Adrenal gland (tissue), 12 donors: Measurements from ENCODE around the gene NFATC1. TPM values are rescaled to one million over a fixed set of nuclear protein-coding genes. Genes with fewer than 3 reads are reported as not detected.

Source experiments
- DNase-seq, 7 donors: peaks; one replicate each; pipeline ENCODE4 v3.0.0-alpha.2; 2019 to 2020
- H3K27ac ChIP-seq, 5 donors: fragments of 200-600 bp; sonication (generic) in 4 of 5; 1 replicate in 3 of 5; 2 replicates in 2 of 5; pipeline versions ENCODE4 v1.5.1 to v1.8.0; 2016 to 2020; ENCODE audit warnings: mild to moderate bottlenecking in 1 of 5
- H3K27me3 ChIP-seq: fragments of 200-600 bp; 2 replicates; pipeline ENCODE4 v1.8.0; 2021
- H3K36me3 ChIP-seq, 2 donors: fragments of 200-600 bp; replicated peaks in 1 of 2; 1 replicate in 1 of 2; 2 replicates in 1 of 2; pipeline versions ENCODE4 v1.5.1 to v1.8.0; 2018 to 2022
- H3K4me1 ChIP-seq, 2 donors: fragments of 200-600 bp; replicated peaks in 1 of 2; 1 replicate in 1 of 2; 2 replicates in 1 of 2; pipeline versions ENCODE4 v1.5.1 to v1.8.0; 2018 to 2021
- H3K4me3 ChIP-seq, 4 donors: fragments of 200-600 bp; sonication (generic) in 3 of 4; one replicate each; pipeline ENCODE4 v1.5.1; 2016 to 2018
- H3K9me3 ChIP-seq, 3 donors: fragments of 200-600 bp; sonication (generic) in 1 of 3; replicated peaks in 1 of 3; 1 replicate in 2 of 3; 2 replicates in 1 of 3; pipeline versions ENCODE4 v1.5.1 to v1.8.0; 2016 to 2021
- POLR2A ChIP-seq, 2 donors: fragments of 450-650 bp; IDR thresholded peaks; one replicate each; pipeline ENCODE4 v1.6.1; 2017; ENCODE audit warnings: antibody characterized with exemption in 2 of 2, mild to moderate bottlenecking in 2 of 2, moderate library complexity in 1 of 2
- WGBS, 4 donors: extraction: QIAGEN DNeasy Blood & Tissue Kit in 2 of 4; methylation state at CpG; one replicate each; pipeline versions ENCODE4 v1.1.5 to v1.1.7; 2013 to 2017; 5-methylcytosine and 5-hydroxymethylcytosine counted together
- intact Hi-C, 2 donors: fragments of 100-400 bp; cut with DNase I; formaldehyde crosslinking; loops; one replicate each; pipeline versions ENCODE4 v1.14.1 to v1.15.0; 2022 to 2023
- polyA plus RNA-seq, 3 donors: library from polyadenylated mRNA; stranded (reverse); fragments of 200-250 nt in 2 of 3; fragments of 350-450 nt in 1 of 3; fragmentation: Illumina TruSeq in 1 of 3; extraction: RNeasy Lipid Tissue Mini Kit (QIAGEN cat#74804) in 1 of 3; gene quantifications; one replicate each; pipeline ENCODE4 v1.2.3, GENCODE V29; 2013 to 2014
- total RNA-seq, 9 donors: library from RNA; depleted of rRNA in 4 of 9; stranded (reverse); fragments of >200 nt in 4 of 9; fragments of 120-200 nt in 1 of 9; fragmentation: NEBNext Ultra II Directional in 1 of 9; extraction: Animal tissue kit (Norgen Biotek cat#: 25700) in 1 of 9; gene quantifications; one replicate each; pipeline versions ENCODE4 v1.1.0 to v1.2.4, GENCODE V29; 2013 to 2023
- TF ChIP-seq, protein P1 (sequence below), 6 experiments: fragments of 450-650 bp in 4 of 6; fragments of 200-600 bp in 2 of 6; sonication (generic) in 1 of 6; IDR thresholded peaks; 1 replicate in 5 of 6; 2 replicates in 1 of 6; pipeline versions ENCODE4 v1.5.1 to v1.8.0; 2016 to 2021; ENCODE audit warnings: antibody characterized with exemption in 6 of 6, mild to moderate bottlenecking in 2 of 6, moderate library complexity in 1 of 6
- donor health status: healthy with polysubstance abuse.
- donor health status: Bipolar disorder and iron deficiency.
- donor health status: DM: yes; HTN: yes; CAD: no.
- donor health status: DM: no; HTN: no; CAD: no.
- donor health status: DM: no; HTN: no; CAD: no.
- donor health status: DM: yes; HTN: yes; CAD: no.

Gene NFATC1
- total and polyA plus RNA-seq, 12 donors = 0.50 to 20.9 (median 6.7) TPM

DNA sequence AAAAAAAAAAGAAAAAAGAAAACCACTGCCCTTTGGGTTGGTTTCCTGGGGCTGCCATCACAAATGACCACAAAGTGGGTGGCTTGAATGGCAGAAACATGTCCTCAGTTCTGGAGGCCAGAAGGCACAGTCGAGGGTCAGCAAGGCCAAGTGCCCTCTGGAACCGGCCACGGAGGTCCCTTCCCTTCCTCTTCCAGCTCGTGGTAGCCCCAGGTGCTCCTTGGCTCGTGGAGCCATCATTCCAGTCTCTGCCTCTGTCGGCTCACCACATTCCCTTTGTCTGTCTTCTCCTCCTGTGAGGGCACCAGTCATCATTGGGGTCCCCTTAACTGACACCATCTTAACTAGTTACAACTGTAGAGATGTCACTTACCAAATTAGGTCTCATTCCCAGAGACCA, 8.5 kb upstream of the NFATC1 start:
- WGBS, 4 donors = 61 to 69% (median 66%) methylated on average over 6 of the region's 6 CpGs
- Histone ChIP-seq H3K36me3 (no peaks in the 10 kb centered on the region), H3K4me1 (no peaks in the 10 kb centered on the region), H3K9me3 (no peaks in the 10 kb centered on the region), H3K4me3 (no peak overlapping the region), H3K27ac (no peak overlapping the region), H3K27me3 (peaks cover 16% of the 10 kb centered on the region)
- no peak for TF ChIP-seq POLR2A (IDR thresholded peaks at IDR 0.05)
- TF ChIP-seq, protein P1, sequence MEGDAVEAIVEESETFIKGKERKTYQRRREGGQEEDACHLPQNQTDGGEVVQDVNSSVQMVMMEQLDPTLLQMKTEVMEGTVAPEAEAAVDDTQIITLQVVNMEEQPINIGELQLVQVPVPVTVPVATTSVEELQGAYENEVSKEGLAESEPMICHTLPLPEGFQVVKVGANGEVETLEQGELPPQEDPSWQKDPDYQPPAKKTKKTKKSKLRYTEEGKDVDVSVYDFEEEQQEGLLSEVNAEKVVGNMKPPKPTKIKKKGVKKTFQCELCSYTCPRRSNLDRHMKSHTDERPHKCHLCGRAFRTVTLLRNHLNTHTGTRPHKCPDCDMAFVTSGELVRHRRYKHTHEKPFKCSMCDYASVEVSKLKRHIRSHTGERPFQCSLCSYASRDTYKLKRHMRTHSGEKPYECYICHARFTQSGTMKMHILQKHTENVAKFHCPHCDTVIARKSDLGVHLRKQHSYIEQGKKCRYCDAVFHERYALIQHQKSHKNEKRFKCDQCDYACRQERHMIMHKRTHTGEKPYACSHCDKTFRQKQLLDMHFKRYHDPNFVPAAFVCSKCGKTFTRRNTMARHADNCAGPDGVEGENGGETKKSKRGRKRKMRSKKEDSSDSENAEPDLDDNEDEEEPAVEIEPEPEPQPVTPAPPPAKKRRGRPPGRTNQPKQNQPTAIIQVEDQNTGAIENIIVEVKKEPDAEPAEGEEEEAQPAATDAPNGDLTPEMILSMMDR (IDR thresholded peaks at IDR 0.05) = no peak
- no peak for DNase-seq
- intact Hi-C loops = loop anchor here in 1 of 2 donors (10.0 kb wide), 1 partner anchor 58 kb away; no protein-coding TSS in a partner anchor

DNA sequence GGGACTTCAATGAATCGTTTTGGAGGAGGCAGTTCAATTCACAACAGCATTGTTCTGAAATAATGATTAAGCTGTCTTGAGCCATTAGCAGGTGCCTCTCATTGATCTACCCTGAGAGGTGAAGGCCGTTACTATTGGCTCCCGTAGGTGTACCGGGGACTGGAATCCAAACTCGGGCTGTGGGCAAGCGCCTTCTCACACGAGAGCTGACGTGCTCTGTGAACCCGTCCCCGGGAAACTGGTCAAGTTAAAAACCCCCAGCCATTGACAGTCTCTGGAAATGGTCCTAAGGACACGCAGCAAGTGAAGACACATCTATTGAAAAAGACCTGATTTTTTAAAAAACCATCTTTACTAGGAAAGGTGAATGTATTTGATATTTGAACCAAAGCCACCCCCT, 8.1 kb upstream of the NFATC1 start:
- TF ChIP-seq, protein P1 (IDR thresholded peaks at IDR 0.05) = no peak
- no peak for TF ChIP-seq POLR2A (IDR thresholded peaks at IDR 0.05)
- intact Hi-C loops = loop anchor here in 1 of 2 donors (10.0 kb wide), 1 partner anchor 57 kb away; no protein-coding TSS in a partner anchor
- no peaks in the 10 kb centered on the region for H3K9me3 ChIP-seq

DNA sequence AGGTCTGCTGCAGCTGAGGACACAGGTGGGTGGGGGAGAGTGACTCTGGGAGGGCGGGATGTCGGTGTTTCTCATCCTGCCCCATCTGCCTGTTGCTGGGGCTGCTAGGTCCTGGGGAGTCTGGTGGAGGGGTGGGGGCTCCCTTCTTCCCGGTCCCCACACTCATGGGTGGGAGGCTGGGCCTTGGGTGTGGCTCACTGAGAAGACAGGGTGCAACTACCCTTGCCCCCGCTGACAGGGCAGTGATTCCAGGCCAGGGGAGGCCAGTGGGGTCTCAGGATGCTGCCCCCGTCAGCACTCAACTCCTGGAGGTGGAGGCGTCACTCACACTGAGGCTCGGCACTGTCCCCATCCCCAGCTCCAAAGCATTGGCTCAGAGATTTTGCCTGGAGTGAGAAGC, 7.7 kb upstream of the NFATC1 start:
- 20 to 61% (median 52%) methylated on average over 1 to 7 of the region's 7 CpGs for WGBS, 4 donors
- Histone ChIP-seq H3K9me3 (no peaks in the 10 kb centered on the region), H3K27me3 (peaks cover 16% of the 10 kb centered on the region), H3K27ac (no peak overlapping the region), H3K4me3 (no peak overlapping the region), H3K36me3 (no peaks in the 10 kb centered on the region), H3K4me1 (peaks cover 0 to 3% of the 10 kb centered on the region in 2 donors)
- TF ChIP-seq, protein P1 (IDR thresholded peaks at IDR 0.05) = no peak
- TF ChIP-seq POLR2A (IDR thresholded peaks at IDR 0.05) = no peak
- intact Hi-C loops = loop anchor here in 1 of 2 donors (10.0 kb wide), 1 partner anchor 57 kb away; no protein-coding TSS in a partner anchor
- peak in 1 of 7 donors; percentile 19 for DNase-seq

More for the DNA sequence above, 8.1 kb upstream of the NFATC1 start:
- no peaks in the 10 kb centered on the region for H3K4me1 ChIP-seq
- peak in 1 of 7 donors; percentile 15 for DNase-seq
- H3K27ac ChIP-seq = no peak overlapping the region
- peaks cover 16% of the 10 kb centered on the region for H3K27me3 ChIP-seq
- WGBS, 4 donors = 71 to 83% (median 76%) methylated on average over 6 to 11 of the region's 11 CpGs
- no peaks in the 10 kb centered on the region for H3K36me3 ChIP-seq
- H3K4me3 ChIP-seq = no peak overlapping the region

DNA sequence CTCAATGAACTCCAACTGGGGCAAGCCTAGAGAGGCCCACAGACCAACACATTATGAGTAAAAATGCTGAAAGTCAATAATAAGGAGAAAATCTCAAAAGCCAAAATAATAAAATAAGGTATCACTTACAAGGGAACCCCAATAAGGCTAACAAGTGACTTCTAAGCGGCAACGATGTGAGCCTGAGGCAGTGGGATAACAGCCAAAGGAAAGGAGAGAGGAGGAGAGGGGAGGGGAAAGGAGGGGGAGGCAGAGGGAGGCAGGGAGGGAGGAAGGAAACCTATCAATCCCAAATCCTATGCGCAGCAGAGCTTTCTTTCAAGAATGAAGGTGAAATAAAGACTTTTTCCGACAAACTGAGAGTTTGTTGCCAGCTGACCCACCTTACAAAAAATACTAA, 6.0 kb upstream of the NFATC1 start:
- intact Hi-C loops = loop anchor here in 1 of 2 donors (10.0 kb wide), 1 partner anchor 55 kb away; no protein-coding TSS in a partner anchor
- H3K36me3 ChIP-seq = no peaks in the 10 kb centered on the region
- TF ChIP-seq, protein P1 (IDR thresholded peaks at IDR 0.05) = no peak
- no peak for TF ChIP-seq POLR2A (IDR thresholded peaks at IDR 0.05)
- H3K27me3 ChIP-seq = peaks cover 16% of the 10 kb centered on the region
- no peak for DNase-seq
- no peak overlapping the region for H3K4me3 ChIP-seq
- H3K27ac ChIP-seq = no peak overlapping the region
- H3K9me3 ChIP-seq = no peaks in the 10 kb centered on the region
- WGBS, 4 donors = 30 to 44% (median 39%) methylated on average over 4 of the region's 4 CpGs
- H3K4me1 ChIP-seq = peaks cover 4 to 20% of the 10 kb centered on the region in 2 donors
